IMR-90 (cell line): ENCODE measurements around the gene ACIN1. TPM values are rescaled to one million over a fixed set of nuclear protein-coding genes. Genes with fewer than 3 reads are reported as not detected.
A peak's percentile ranks its signal among the peaks of the same experiment; 100 is the strongest.

ENCODE experiments used
- ATAC-seq: fragments of 200-7000 bp; cut with Tn5 transposase; 2 replicates; pipeline ENCODE4 v1.9.1; 2020; ENCODE audit warnings: low read depth, mild to moderate bottlenecking, moderate library complexity
- BruUV-seq: library from RNA; stranded (reverse); fragments of 400-500 nt; replicated peaks from 2 replicates; lab custom pipeline; 2021; lab: Mats Ljungman, UMichigan
- CTCF ChIA-PET: fragments of 300-600 bp; formaldehyde crosslinking; extraction: SDS; loops from one replicate; lab custom pipeline; 2021; ENCODE audit warnings: antibody characterized with exemption; lab: Yijun Ruan, JAX
- POLR2A ChIA-PET: fragments of 300-600 bp; sonication (Branson Sonifier 250); formaldehyde crosslinking; loops from one replicate; lab custom pipeline; 2022; ENCODE audit warnings: antibody characterized with exemption; ENCODE audit not compliant: unreplicated experiment; lab: Charles Lee
- DNase-seq: peaks from one replicate; pipeline ENCODE4 v3.0.0; 2013
- H2AFZ ChIP-seq: replicated peaks from 2 replicates; pipeline ENCODE3; 2013; ENCODE audit warnings: low read length, mild to moderate bottlenecking; ENCODE audit not compliant: poor library complexity
- H2AK5ac ChIP-seq: 2 replicates; pipeline ENCODE4 v1.6.1; 2013; ENCODE audit warnings: low read depth, low read length, inconsistent platforms
- H2AK9ac ChIP-seq: replicated peaks from 2 replicates; pipeline ENCODE3; 2013; ENCODE audit warnings: mild to moderate bottlenecking, low read depth, low read length, moderate library complexity; ENCODE audit not compliant: poor library complexity
- H2BK120ac ChIP-seq: 2 replicates; pipeline ENCODE4 v1.6.1; 2013; ENCODE audit warnings: low read depth, low read length, inconsistent platforms
- H2BK15ac ChIP-seq: 3 replicates; pipeline ENCODE4 v1.6.1; 2013; ENCODE audit warnings: low read depth, low read length, inconsistent platforms
- H2BK20ac ChIP-seq: 2 replicates; pipeline ENCODE4 v1.6.1; 2013; ENCODE audit warnings: low read depth, mild to moderate bottlenecking, inconsistent platforms, low read length, moderate library complexity
- H2BK5ac ChIP-seq: 2 replicates; pipeline ENCODE4 v1.6.1; 2013; ENCODE audit warnings: mild to moderate bottlenecking, low read depth, low read length, inconsistent platforms; ENCODE audit not compliant: poor library complexity, severe bottlenecking
- H3K14ac ChIP-seq: replicated peaks from 2 replicates; pipeline ENCODE4 v1.6.1; 2013; ENCODE audit warnings: low read depth, low read length, inconsistent platforms
- H3K18ac ChIP-seq: 2 replicates; pipeline ENCODE4 v1.6.1; 2013; ENCODE audit warnings: low read depth, low read length, control low read depth
- H3K23ac ChIP-seq: 2 replicates; pipeline ENCODE4 v1.6.1; 2013; ENCODE audit warnings: low read depth, low read length, inconsistent platforms
- H3K27ac ChIP-seq: 2 replicates; pipeline ENCODE4 v1.5.1; 2013; ENCODE audit warnings: mild to moderate bottlenecking, control low read depth, low read length; ENCODE audit not compliant: insufficient read depth
- H3K27me3 ChIP-seq: 2 replicates; pipeline ENCODE4 v1.6.1; 2013; ENCODE audit warnings: low read length; ENCODE audit not compliant: control insufficient read depth, insufficient read depth
- H3K36me3 ChIP-seq: 2 replicates; pipeline ENCODE4 v1.6.1; 2013; ENCODE audit warnings: low read length, mixed read lengths; ENCODE audit not compliant: control insufficient read depth, insufficient read depth
- H3K4ac ChIP-seq: 2 replicates; pipeline ENCODE4 v1.6.1; 2013; ENCODE audit warnings: low read depth, low read length, inconsistent platforms
- H3K4me1 ChIP-seq: 2 replicates; pipeline ENCODE4 v1.6.1; 2013; ENCODE audit warnings: low read length, mixed read lengths; ENCODE audit not compliant: control insufficient read depth, insufficient read depth
- H3K4me2 ChIP-seq: 2 replicates; pipeline ENCODE4 v1.6.1; 2013; ENCODE audit warnings: low read depth, mild to moderate bottlenecking, control low read depth, low read length, moderate library complexity
- H3K4me3 ChIP-seq: 2 replicates; pipeline ENCODE4 v1.5.1; 2013; ENCODE audit warnings: low read depth, mild to moderate bottlenecking, control low read depth, low read length, moderate library complexity; ENCODE audit not compliant: insufficient read depth
- H3K56ac ChIP-seq: 2 replicates; pipeline ENCODE4 v1.6.1; 2013; ENCODE audit warnings: low read length, inconsistent platforms; ENCODE audit not compliant: insufficient read depth; ENCODE audit errors: extremely low read depth
- H3K79me1 ChIP-seq, 2 experiments: 2 replicates each; pipeline ENCODE4 v1.6.1; 2013; ENCODE audit warnings: low read length in 2 of 2, inconsistent platforms in 1 of 2, low read depth in 1 of 2
- H3K9ac ChIP-seq: 2 replicates; pipeline ENCODE4 v1.6.1; 2013; ENCODE audit warnings: low read depth, low read length, control low read depth
- H3K9me1 ChIP-seq: 2 replicates; pipeline ENCODE4 v1.6.1; 2013; ENCODE audit warnings: low read length, inconsistent platforms; ENCODE audit not compliant: insufficient read depth
- H3K9me3 ChIP-seq: 2 replicates; pipeline ENCODE4 v1.6.1; 2013; ENCODE audit warnings: low read length; ENCODE audit not compliant: control insufficient read depth, insufficient read depth
- H4K20me1 ChIP-seq: 2 replicates; pipeline ENCODE4 v1.6.1; 2013; ENCODE audit warnings: low read length, inconsistent platforms; ENCODE audit not compliant: insufficient read depth
- H4K5ac ChIP-seq: 2 replicates; pipeline ENCODE4 v1.6.1; 2013; ENCODE audit warnings: mild to moderate bottlenecking, low read depth, low read length, control low read depth
- H4K8ac ChIP-seq, 2 experiments: 2 replicates each; pipeline ENCODE4 v1.6.1; 2013; ENCODE audit warnings: low read depth in 2 of 2, low read length in 2 of 2, control low read depth in 1 of 2, inconsistent platforms in 1 of 2
- H4K91ac ChIP-seq: 2 replicates; pipeline ENCODE4 v1.6.1; 2013; ENCODE audit warnings: low read depth, low read length, inconsistent platforms; ENCODE audit not compliant: insufficient read depth
- BHLHE40 ChIP-seq: fragments of 150-350 bp; IDR thresholded peaks from 2 replicates; pipeline ENCODE4 v1.6.1; 2016; ENCODE audit warnings: mild to moderate bottlenecking, low read depth, low read length
- CEBPB ChIP-seq: IDR thresholded peaks from 2 replicates; pipeline ENCODE4 v1.6.1; 2012; ENCODE audit warnings: low read depth, low read length, improper control_type of control experiment
- CHD1 ChIP-seq: IDR thresholded peaks from 2 replicates; pipeline ENCODE4 v1.6.1; 2012; ENCODE audit warnings: low read depth, low read length, improper control_type of control experiment
- FOS ChIP-seq: fragments of 150-350 bp; IDR thresholded peaks from 2 replicates; pipeline ENCODE4 v1.6.1; 2016; ENCODE audit warnings: low read depth, low read length
- MAFK ChIP-seq: IDR thresholded peaks from 2 replicates; pipeline ENCODE4 v1.6.1; 2012; ENCODE audit warnings: low read depth, low read length, improper control_type of control experiment
- MAZ ChIP-seq: IDR thresholded peaks from 2 replicates; pipeline ENCODE4 v1.6.1; 2012; ENCODE audit warnings: low read depth, mild to moderate bottlenecking, low read length, improper control_type of control experiment, moderate library complexity, borderline replicate concordance
- NFE2L2 ChIP-seq: fragments of 150-350 bp; IDR thresholded peaks from 2 replicates; pipeline ENCODE4 v1.6.1; 2016; ENCODE audit warnings: low read depth, mild to moderate bottlenecking, low read length
- POLR2A ChIP-seq: IDR thresholded peaks from 2 replicates; pipeline ENCODE4 v1.6.1; 2012; ENCODE audit warnings: mild to moderate bottlenecking, low read depth, low read length
- RAD21 ChIP-seq: IDR thresholded peaks from 2 replicates; pipeline ENCODE4 v1.6.1; 2012; ENCODE audit warnings: low read length, improper control_type of control experiment
- RCOR1 ChIP-seq: IDR thresholded peaks from 2 replicates; pipeline ENCODE4 v1.6.1; 2012; ENCODE audit warnings: mild to moderate bottlenecking, low read length, improper control_type of control experiment; ENCODE audit not compliant: insufficient replicate concordance
- RFX5 ChIP-seq: IDR thresholded peaks from 2 replicates; pipeline ENCODE4 v1.8.0; 2012; ENCODE audit warnings: low read depth, mild to moderate bottlenecking, low read length, moderate library complexity
- SMC3 ChIP-seq: fragments of 150-350 bp; IDR thresholded peaks from 2 replicates; pipeline ENCODE4 v1.6.1; 2016; ENCODE audit warnings: low read depth, mild to moderate bottlenecking, antibody characterized with exemption, low read length, moderate library complexity
- WGBS, 2 experiments: methylation state at CpG; one replicate each; pipeline versions ENCODE4 v1.1.5 to v1.1.7; 2013; ENCODE audit warnings: missing lambda C conversion rate in 2 of 2; ENCODE audit not compliant: insufficient read length in 1 of 2; ENCODE audit errors: extremely low coverage in 2 of 2; 5-methylcytosine and 5-hydroxymethylcytosine counted together
- dilution Hi-C: fragments of 300-500 bp; cut with HindIII; formaldehyde crosslinking; loops from one replicate; pipeline ENCODE4 v1.14.3; 2018; ENCODE audit warnings: low sequenced_read_pairs; ENCODE audit not compliant: unreplicated experiment
- in situ Hi-C: fragments of 300-500 bp; cut with MboI; formaldehyde crosslinking; loops from 3 replicates; pipeline ENCODE4 v1.14.3; 2019; ENCODE audit warnings: low sequenced_read_pairs, inconsistent platforms, mixed read lengths
- intact Hi-C: fragments of 100-400 bp; cut with micrococcal nuclease; formaldehyde crosslinking; loops from 2 replicates; pipeline ENCODE4 v1.10.0; 2022
- polyA plus RNA-seq, 3 experiments: library from polyadenylated mRNA; depleted of rRNA; stranded (reverse); fragments of >200 nt; gene quantifications; 2 replicates each; pipeline ENCODE4 v1.2.3, GENCODE V29; 2012; ENCODE audit warnings: low replicate concordance in 1 of 3
- total RNA-seq: library from RNA; depleted of rRNA; stranded (reverse); fragments of >200 nt; gene quantifications from 2 replicates; pipeline ENCODE4 v1.2.3, GENCODE V29; 2012
- TF ChIP-seq, protein P1 (sequence below): fragments of 150-350 bp; IDR thresholded peaks from 2 replicates; pipeline ENCODE4 v1.6.1; 2017; ENCODE audit warnings: mild to moderate bottlenecking, antibody characterized with exemption, low read length, low read depth
- TF ChIP-seq, protein P2 (sequence below): fragments of 150-350 bp; IDR thresholded peaks from 2 replicates; pipeline ENCODE4 v1.6.1; 2016; ENCODE audit warnings: low read depth, mild to moderate bottlenecking, low read length, moderate library complexity, borderline replicate concordance
- TF ChIP-seq, protein P3 (sequence below): conservative IDR thresholded peaks from 2 replicates; pipeline ENCODE4 v1.5.1; 2012; ENCODE audit warnings: mild to moderate bottlenecking, low read depth, low read length, improper control_type of control experiment

ACIN1 gene
- total and polyA plus RNA-seq, 2 of the 4 experiments (the other 2 are of a cell fraction): 73.8 to 185 TPM

DNA sequence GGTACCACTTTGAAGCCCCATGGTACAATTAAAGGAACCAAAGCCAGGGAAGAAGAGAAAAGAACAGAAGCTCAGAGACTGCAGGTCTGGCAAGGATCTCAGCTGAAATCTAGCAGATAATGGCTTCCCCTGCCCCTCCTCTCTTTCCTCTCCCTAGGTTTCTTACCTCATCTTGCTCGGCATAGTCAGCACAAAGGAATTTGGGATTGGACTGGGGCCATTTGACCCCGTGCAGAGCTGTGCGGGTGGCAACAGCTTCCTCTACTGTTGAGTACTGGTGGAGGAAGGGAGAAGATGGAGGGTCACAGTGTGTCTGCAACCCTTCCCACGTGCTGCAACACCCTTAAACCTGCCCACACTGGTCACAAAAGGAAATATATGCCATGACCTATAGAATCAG, 32.9 kb downstream of the ACIN1 start:
- H3K9ac ChIP-seq: no peak overlapping the region
- WGBS, 2 experiments: no CpG with 5 or more reads among the region's 4 CpGs
- dilution Hi-C loops (no loop called here), in situ Hi-C loops (loop anchor here (10.0 kb wide), 1 partner anchor 507 kb away; no protein-coding TSS in a partner anchor), intact Hi-C loops (loop anchor here (2.0 kb wide), 1 partner anchor 133 kb away; the partner anchor contains the start of gene PRMT5)
- peak overlapping the region; percentile 79 for H3K4ac ChIP-seq
- H3K23ac ChIP-seq: no peak overlapping the region
- H3K9me1 ChIP-seq: peaks cover 8% of the 10 kb centered on the region; the same call in 1 of the 2 replicates
- H3K18ac ChIP-seq: 0 out of 2 replicates have a peak overlapping the region, but pooled peaks have one; percentile 0
- peak; percentile 95 for DNase-seq
- H2BK120ac ChIP-seq: peak overlapping the region; percentile 63
- H2BK20ac ChIP-seq: peak overlapping the region; percentile 66
- peaks cover 30% of the 10 kb centered on the region for H4K20me1 ChIP-seq
- ATAC-seq: peak; percentile 54
- H4K8ac ChIP-seq: peak overlapping the region; percentile 30 to 58; a peak in 3 of 4 replicates
- H2BK5ac ChIP-seq: peak overlapping the region; percentile 73
- peaks cover 11% of the 10 kb centered on the region for H3K4me1 ChIP-seq
- H2AFZ ChIP-seq: no peak overlapping the region
- H3K36me3 ChIP-seq: peaks cover 67% of the 10 kb centered on the region
- no peak overlapping the region for H3K4me3 ChIP-seq
- peaks cover 21 to 61% of the 10 kb centered on the region in 2 experiments for H3K79me1 ChIP-seq
- CTCF ChIA-PET: interaction anchor here (0.6 to 1.8 kb wide), 5 partner anchors 13 to 176 kb away, joined by 3 to 8 read pairs (median 3); partner anchors contain the start of gene RNF212B
- H3K56ac ChIP-seq: peak overlapping the region; percentile 44; the same call in 1 of the 2 replicates
- peak overlapping the region; percentile 62; the same call in 2 of the 3 replicates for H2BK15ac ChIP-seq
- POLR2A ChIA-PET: interaction anchor here (0.6 to 1.7 kb wide), 4 partner anchors 10 to 134 kb away, joined by 4 to 12 read pairs (median 7); no protein-coding TSS in a partner anchor
- peak overlapping the region; percentile 6; the same call in 1 of the 2 replicates for H3K4me2 ChIP-seq
- BruUV-seq: no TSS peak
- peak overlapping the region; percentile 61 for H3K27ac ChIP-seq
- H3K27me3 ChIP-seq: no peaks in the 10 kb centered on the region
- H4K91ac ChIP-seq: peak overlapping the region; percentile 53
- H4K5ac ChIP-seq: no peak overlapping the region
- peak overlapping the region; percentile 85 for H2AK5ac ChIP-seq
- H3K14ac ChIP-seq: peak overlapping the region; percentile 20; the same call in 1 of the 2 replicates
- H2AK9ac ChIP-seq: peak overlapping the region; percentile 51
- no peaks in the 10 kb centered on the region for H3K9me3 ChIP-seq
- TF ChIP-seq RCOR1: no peak
- TF ChIP-seq, protein P1, sequence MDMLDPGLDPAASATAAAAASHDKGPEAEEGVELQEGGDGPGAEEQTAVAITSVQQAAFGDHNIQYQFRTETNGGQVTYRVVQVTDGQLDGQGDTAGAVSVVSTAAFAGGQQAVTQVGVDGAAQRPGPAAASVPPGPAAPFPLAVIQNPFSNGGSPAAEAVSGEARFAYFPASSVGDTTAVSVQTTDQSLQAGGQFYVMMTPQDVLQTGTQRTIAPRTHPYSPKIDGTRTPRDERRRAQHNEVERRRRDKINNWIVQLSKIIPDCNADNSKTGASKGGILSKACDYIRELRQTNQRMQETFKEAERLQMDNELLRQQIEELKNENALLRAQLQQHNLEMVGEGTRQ: peak; percentile 62
- peak; percentile 96 for TF ChIP-seq BHLHE40
- no peak for TF ChIP-seq RAD21
- TF ChIP-seq POLR2A: no peak
- TF ChIP-seq FOS: peak; percentile 74; the same call in 1 of the 2 replicates
- TF ChIP-seq, protein P2, sequence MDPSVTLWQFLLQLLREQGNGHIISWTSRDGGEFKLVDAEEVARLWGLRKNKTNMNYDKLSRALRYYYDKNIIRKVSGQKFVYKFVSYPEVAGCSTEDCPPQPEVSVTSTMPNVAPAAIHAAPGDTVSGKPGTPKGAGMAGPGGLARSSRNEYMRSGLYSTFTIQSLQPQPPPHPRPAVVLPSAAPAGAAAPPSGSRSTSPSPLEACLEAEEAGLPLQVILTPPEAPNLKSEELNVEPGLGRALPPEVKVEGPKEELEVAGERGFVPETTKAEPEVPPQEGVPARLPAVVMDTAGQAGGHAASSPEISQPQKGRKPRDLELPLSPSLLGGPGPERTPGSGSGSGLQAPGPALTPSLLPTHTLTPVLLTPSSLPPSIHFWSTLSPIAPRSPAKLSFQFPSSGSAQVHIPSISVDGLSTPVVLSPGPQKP: no peak
- peak; percentile 79; the same call in 1 of the 2 replicates for TF ChIP-seq MAZ
- TF ChIP-seq NFE2L2: no peak
- no peak for TF ChIP-seq CHD1
- TF ChIP-seq SMC3: no peak
- no peak for TF ChIP-seq RFX5
- TF ChIP-seq, protein P3, sequence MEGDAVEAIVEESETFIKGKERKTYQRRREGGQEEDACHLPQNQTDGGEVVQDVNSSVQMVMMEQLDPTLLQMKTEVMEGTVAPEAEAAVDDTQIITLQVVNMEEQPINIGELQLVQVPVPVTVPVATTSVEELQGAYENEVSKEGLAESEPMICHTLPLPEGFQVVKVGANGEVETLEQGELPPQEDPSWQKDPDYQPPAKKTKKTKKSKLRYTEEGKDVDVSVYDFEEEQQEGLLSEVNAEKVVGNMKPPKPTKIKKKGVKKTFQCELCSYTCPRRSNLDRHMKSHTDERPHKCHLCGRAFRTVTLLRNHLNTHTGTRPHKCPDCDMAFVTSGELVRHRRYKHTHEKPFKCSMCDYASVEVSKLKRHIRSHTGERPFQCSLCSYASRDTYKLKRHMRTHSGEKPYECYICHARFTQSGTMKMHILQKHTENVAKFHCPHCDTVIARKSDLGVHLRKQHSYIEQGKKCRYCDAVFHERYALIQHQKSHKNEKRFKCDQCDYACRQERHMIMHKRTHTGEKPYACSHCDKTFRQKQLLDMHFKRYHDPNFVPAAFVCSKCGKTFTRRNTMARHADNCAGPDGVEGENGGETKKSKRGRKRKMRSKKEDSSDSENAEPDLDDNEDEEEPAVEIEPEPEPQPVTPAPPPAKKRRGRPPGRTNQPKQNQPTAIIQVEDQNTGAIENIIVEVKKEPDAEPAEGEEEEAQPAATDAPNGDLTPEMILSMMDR: 0 out of 2 replicates have a peak, but pooled peaks have one; percentile 11
- TF ChIP-seq MAFK: no peak
- peak; percentile 80 for TF ChIP-seq CEBPB
